ENCODE measurements around the gene GNG14. TPM values are rescaled to one million over a fixed set of nuclear protein-coding genes. Genes with fewer than 3 reads are reported as not detected.

The GNG14 gene
- total RNA-seq (2013) = not detected
- polyA plus RNA-seq (not detected), polyA minus RNA-seq (not detected in 2 replicates), total RNA-seq (0 to 0.16 (median 0) reads per million in 11 experiments)

- no peak for TF ChIP-seq CTCF (IDR thresholded peaks at IDR 0.05)
- peaks cover 8% of the 10 kb centered on the region for H3K4me1 Mint-ChIP-seq
- H3K9me3 ChIP-seq (replicated peaks in 1 of 2; ENCODE audit: control insufficient read depth in 1 of 2, insufficient read depth in 1 of 2, low read length in 2 of 2) = no peaks in the 10 kb centered on the region
- no peak within 1 kb of the TSS for H3K4me2 ChIP-seq (replicated peaks; ENCODE audit: extremely low read depth, low read length, poor library complexity, severe bottlenecking)
- H3K27me3 Mint-ChIP-seq (ENCODE audit: low read depth in 3 of 3) = peaks cover 0 to 1% (median 0%) of the 10 kb centered on the region in 3 donors
- no peaks in the 10 kb centered on the region for H3K9me3 Mint-ChIP-seq
- H3K36me3 ChIP-seq (replicated peaks in 1 of 2; ENCODE audit: control insufficient read depth in 1 of 2, insufficient read depth in 2 of 2, low read length in 2 of 2) = peaks cover 0 to 2% of the 10 kb centered on the region in 2 donors
- no peak within 1 kb of the TSS for H3K9ac ChIP-seq (ENCODE audit: insufficient read depth, low read length, poor library complexity, severe bottlenecking)
- no peak for DNase-seq
- peak within 1 kb of the TSS in 3 of 7 donors; percentile 46 to 68 (median 60) for H3K27ac Mint-ChIP-seq
- 88% methylated on average over 7 of the region's 9 CpGs for WGBS (ENCODE audit: insufficient coverage)
- no peaks in the 10 kb centered on the region for H4K20me1 ChIP-seq (ENCODE audit: insufficient read depth, low read length)
- intact Hi-C loops (cut with micrococcal nuclease) = no loop called here
- H2AFZ ChIP-seq (ENCODE audit: insufficient read depth, low read depth, low read length, poor library complexity, severe bottlenecking) = no peak within 1 kb of the TSS
- no peaks in the 10 kb centered on the region for H3K36me3 Mint-ChIP-seq
- no peaks in the 10 kb centered on the region for H3K79me2 ChIP-seq (ENCODE audit: insufficient read depth, low read length)
- H3K27me3 ChIP-seq (ENCODE audit: control insufficient read depth in 2 of 2, insufficient read depth in 2 of 2, low read length in 2 of 2) = no peaks in the 10 kb centered on the region
- no peaks in the 10 kb centered on the region for H3K4me1 ChIP-seq (ENCODE audit: control insufficient read depth in 1 of 2, insufficient read depth in 2 of 2, low read length in 2 of 2)
- H3K4me3 ChIP-seq (replicated peaks in 1 of 3; ENCODE audit: low read depth in 2 of 3, low read length in 3 of 3) = no peak within 1 kb of the TSS
- H3K27ac ChIP-seq (ENCODE audit: low read depth in 1 of 2, low read length in 2 of 2) = no peak within 1 kb of the TSS
- H3K4me3 Mint-ChIP-seq = no peak within 1 kb of the TSS
Measured at GRCh38 chr19:12687496-12688196, at the start of gene GNG14. Gene GNG14 (plus strand): TSS chr19:12687998. CDS start chr19:12688049, 51 bp downstream.

- H3K9me3 Mint-ChIP-seq = peaks cover 0 to 7% (median 0%) of the 10 kb centered on the region in 7 donors
- TF ChIP-seq CTCF (IDR thresholded peaks at IDR 0.05) = no peak
Measured at GRCh38 chr19:12638611-12639182, 49.1 kb upstream of the GNG14 start.

More at GRCh38 chr19:12638611-12639182, 49.1 kb upstream of the GNG14 start:
- Histone ChIP-seq H3K4me2 (replicated peaks; ENCODE audit: extremely low read depth, low read length, poor library complexity, severe bottlenecking) (no peak overlapping the region), H4K20me1 (ENCODE audit: insufficient read depth, low read length) (no peaks in the 10 kb centered on the region), H3K79me2 (ENCODE audit: insufficient read depth, low read length) (no peaks in the 10 kb centered on the region), H3K4me1 (ENCODE audit: control insufficient read depth in 1 of 2, insufficient read depth in 2 of 2, low read length in 2 of 2) (peaks cover 8 to 12% of the 10 kb centered on the region in 2 donors), H3K27me3 (ENCODE audit: control insufficient read depth in 2 of 2, insufficient read depth in 2 of 2, low read length in 2 of 2) (no peaks in the 10 kb centered on the region), H2AFZ (ENCODE audit: insufficient read depth, low read depth, low read length, poor library complexity, severe bottlenecking) (no peak overlapping the region), H3K9me3 (replicated peaks in 1 of 2; ENCODE audit: control insufficient read depth in 1 of 2, insufficient read depth in 1 of 2, low read length in 2 of 2) (no peaks in the 10 kb centered on the region), H3K36me3 (replicated peaks in 1 of 2; ENCODE audit: control insufficient read depth in 1 of 2, insufficient read depth in 2 of 2, low read length in 2 of 2) (peaks cover 4% of the 10 kb centered on the region in 2 donors), H3K27ac (ENCODE audit: low read depth in 1 of 2, low read length in 2 of 2) (no peak overlapping the region), H3K9ac (ENCODE audit: insufficient read depth, low read length, poor library complexity, severe bottlenecking) (no peak overlapping the region), H3K4me3 (replicated peaks in 1 of 3; ENCODE audit: low read depth in 2 of 3, low read length in 3 of 3) (no peak overlapping the region)
- no peak overlapping the region for H3K4me3 Mint-ChIP-seq
- H3K36me3 Mint-ChIP-seq = peaks cover 15 to 22% of the 10 kb centered on the region in 2 donors
- DNase-seq = no peak
- 96% methylated on average over 18 of the region's 22 CpGs for WGBS (ENCODE audit: insufficient coverage)
- H3K27ac Mint-ChIP-seq = no peak overlapping the region
- H3K4me1 Mint-ChIP-seq = peaks cover 9% of the 10 kb centered on the region
- intact Hi-C loops (cut with micrococcal nuclease) = no loop called here
- peaks cover 0 to 2% (median 0%) of the 10 kb centered on the region in 3 donors for H3K27me3 Mint-ChIP-seq (ENCODE audit: low read depth in 3 of 3)
